ENCODE data around the gene ZNF319.

Gene ZNF319

GRCh38 chr16:58036943-58037342 lies 36.5 kb upstream of the ZNF319 start:
- no peak for DNase-seq (ENCODE audit: low read depth)

GRCh38 chr16:58035356-58036170 lies 35.1 kb upstream of the ZNF319 start:
- no peak for DNase-seq (ENCODE audit: low read depth)

GRCh38 chr16:58034774-58035173 lies 34.3 kb upstream of the ZNF319 start:
- no peak for DNase-seq (ENCODE audit: low read depth)

- no peak for DNase-seq (ENCODE audit: low read depth)
Observed at GRCh38 chr16:58034128-58034685, 33.7 kb upstream of the ZNF319 start.

GRCh38 chr16:58032710-58033293 lies 32.3 kb upstream of the ZNF319 start:
- no peak for DNase-seq (ENCODE audit: low read depth)

GRCh38 chr16:58031016-58031800 lies 30.7 kb upstream of the ZNF319 start:
- DNase-seq (ENCODE audit: low read depth) = no peak

GRCh38 chr16:58030136-58030840 lies 29.8 kb upstream of the ZNF319 start:
- no peak for DNase-seq (ENCODE audit: low read depth)

- DNase-seq (ENCODE audit: low read depth) = no peak
Observed at GRCh38 chr16:58029410-58029809, 28.9 kb upstream of the ZNF319 start.

- DNase-seq (ENCODE audit: low read depth) = no peak
Observed at GRCh38 chr16:58028541-58029070, 28.1 kb upstream of the ZNF319 start.

- no peak for DNase-seq (ENCODE audit: low read depth)
Observed at GRCh38 chr16:58027916-58028455, 27.5 kb upstream of the ZNF319 start.

- DNase-seq (ENCODE audit: low read depth) = no peak
Observed at GRCh38 chr16:58027161-58027915, 26.9 kb upstream of the ZNF319 start.

GRCh38 chr16:58026705-58027160 lies 26.3 kb upstream of the ZNF319 start:
- DNase-seq (ENCODE audit: low read depth) = no peak

GRCh38 chr16:58026139-58026704 lies 25.8 kb upstream of the ZNF319 start:
- no peak for DNase-seq (ENCODE audit: low read depth)

GRCh38 chr16:58025351-58026138 lies 25.1 kb upstream of the ZNF319 start, which contains the start of gene MMP15:
Gene MMP15 (plus strand): TSS chr16:58025754. CDS start chr16:58026351, 597 bp downstream.
- peak; percentile 21 for DNase-seq (ENCODE audit: low read depth)

- DNase-seq (ENCODE audit: low read depth) = no peak
Observed at GRCh38 chr16:58024486-58025350, 24.2 kb upstream of the ZNF319 start.

GRCh38 chr16:58022601-58023371 lies 22.3 kb upstream of the ZNF319 start:
- DNase-seq (ENCODE audit: low read depth) = no peak

Data from stimulated activated CD8-positive, alpha-beta memory T cell treated with anti-CD3 and anti-CD28 coated beads, Interleukin-15, amount 100 ng/mL, for 1 hour (primary cell).